HUES48 (cell line): ENCODE measurements around the gene TLK2.
"Not testable (repeated sequence)": the region's sequence is repeated elsewhere in the genome, so short reads cannot be mapped to it uniquely, and the experiment has no call there.

ENCODE experiments used
- H3K27ac ChIP-seq: one replicate; pipeline ENCODE4 v1.7.0; 2013; ENCODE audit warnings: low read depth, low read length, inconsistent platforms
- H3K27me3 ChIP-seq: 2 replicates; pipeline ENCODE4 v1.6.1; 2013; ENCODE audit warnings: mild to moderate bottlenecking, low read length; ENCODE audit not compliant: control insufficient read depth, insufficient read depth
- H3K36me3 ChIP-seq: 2 replicates; pipeline ENCODE4 v1.6.1; 2013; ENCODE audit warnings: low read length; ENCODE audit not compliant: control insufficient read depth, insufficient read depth
- H3K4me1 ChIP-seq: 2 replicates; pipeline ENCODE4 v1.6.1; 2013; ENCODE audit warnings: mild to moderate bottlenecking, low read length; ENCODE audit not compliant: control insufficient read depth, insufficient read depth
- H3K4me3 ChIP-seq: 2 replicates; pipeline ENCODE4 v1.5.1; 2013; ENCODE audit warnings: mild to moderate bottlenecking, low read depth, low read length
- H3K9ac ChIP-seq: 2 replicates; pipeline ENCODE4 v1.6.1; 2013; ENCODE audit warnings: mild to moderate bottlenecking, low read depth, low read length, moderate library complexity
- H3K9me3 ChIP-seq: 2 replicates; pipeline ENCODE4 v1.6.1; 2013; ENCODE audit warnings: low read length; ENCODE audit not compliant: control insufficient read depth, insufficient read depth

Gene TLK2

DNA sequence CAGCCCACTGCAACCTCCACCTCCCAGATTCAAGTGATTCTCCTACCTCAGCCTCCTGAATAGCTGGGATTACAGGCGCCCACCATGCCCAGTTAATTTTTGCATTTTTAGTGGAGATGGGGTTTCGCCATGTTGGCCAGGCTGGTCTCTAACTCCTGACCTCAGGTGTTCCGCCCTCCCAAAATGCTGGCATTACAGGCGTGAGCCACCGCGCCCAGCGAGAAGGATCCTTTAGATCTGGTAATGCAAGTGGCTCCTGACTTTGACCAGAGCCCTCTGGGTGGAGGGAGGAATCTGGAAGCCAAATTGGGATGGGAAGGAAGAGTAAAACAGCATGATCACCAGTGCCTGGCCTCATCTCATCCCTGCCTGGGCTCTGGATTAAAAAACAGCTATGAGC is 13.4 kb upstream of the TLK2 start:
- H3K9me3 ChIP-seq, H3K27ac ChIP-seq, H3K27me3 ChIP-seq, H3K36me3 ChIP-seq, H3K9ac ChIP-seq, H3K4me1 ChIP-seq, H3K4me3 ChIP-seq: not testable (repeated sequence)

DNA sequence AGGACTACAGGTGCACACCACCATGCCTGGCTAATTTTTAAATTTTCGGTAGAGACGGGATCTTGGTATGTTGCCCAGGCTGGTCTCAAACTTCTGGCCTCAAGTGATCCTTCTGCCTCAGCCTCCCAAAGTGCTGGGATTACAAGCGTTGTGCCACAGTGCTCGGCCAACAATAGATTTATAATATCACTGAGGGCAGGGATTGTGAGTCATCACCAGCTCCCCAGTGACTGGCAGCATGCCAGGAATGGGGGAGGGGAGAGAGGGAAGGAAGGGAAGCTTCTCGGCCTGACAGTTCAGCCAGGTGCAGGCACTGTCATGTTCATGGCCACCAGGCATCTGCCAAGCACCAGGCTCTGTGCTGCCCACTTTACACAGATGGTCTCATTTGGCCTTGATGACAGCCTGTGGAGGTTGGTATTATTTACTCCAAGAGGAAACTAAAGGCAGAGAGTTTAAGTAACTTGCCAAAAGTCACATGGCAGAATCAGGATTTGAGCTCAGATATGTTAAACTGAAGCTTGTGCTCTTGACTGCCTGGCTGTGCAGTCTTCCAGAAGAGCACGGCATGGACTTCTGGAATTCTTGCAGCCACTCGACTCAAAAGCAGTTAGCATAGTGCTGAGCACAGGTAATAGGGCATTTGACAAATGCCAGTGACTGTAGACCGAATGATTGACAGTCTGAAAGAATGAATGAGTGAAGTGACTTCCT is 7.8 kb upstream of the TLK2 start:
- not testable (repeated sequence) for H3K27ac ChIP-seq, H3K27me3 ChIP-seq, H3K9me3 ChIP-seq, H3K9ac ChIP-seq, H3K36me3 ChIP-seq, H3K4me3 ChIP-seq, H3K4me1 ChIP-seq

DNA sequence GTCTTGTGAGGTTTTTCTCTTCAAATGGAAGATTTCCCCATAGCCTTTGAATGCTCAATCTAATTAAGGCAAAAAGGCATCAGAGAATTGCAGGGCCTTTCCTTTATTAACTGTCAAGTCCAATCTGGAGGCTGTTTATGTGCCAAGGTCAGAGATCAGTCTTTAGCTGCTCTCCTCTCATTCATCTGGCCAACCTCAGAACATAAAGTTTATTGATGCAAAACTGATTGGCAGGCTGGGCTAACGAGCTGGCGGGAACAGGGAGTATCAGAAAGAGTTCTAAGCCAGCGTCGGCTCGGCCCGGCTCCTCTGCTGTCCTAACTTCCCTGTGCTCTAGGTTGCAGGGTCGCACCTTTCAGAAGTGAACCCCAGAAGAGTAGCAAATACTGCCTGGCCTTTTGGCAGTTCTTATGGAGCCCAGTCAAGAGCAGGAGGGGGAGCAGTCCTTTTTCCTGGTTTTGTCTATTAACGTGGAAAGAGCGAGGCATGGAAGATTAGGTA is 7.2 kb upstream of the TLK2 start:
- not testable (repeated sequence) for H3K4me3 ChIP-seq, H3K9ac ChIP-seq, H3K9me3 ChIP-seq, H3K36me3 ChIP-seq, H3K27me3 ChIP-seq, H3K27ac ChIP-seq, H3K4me1 ChIP-seq

DNA sequence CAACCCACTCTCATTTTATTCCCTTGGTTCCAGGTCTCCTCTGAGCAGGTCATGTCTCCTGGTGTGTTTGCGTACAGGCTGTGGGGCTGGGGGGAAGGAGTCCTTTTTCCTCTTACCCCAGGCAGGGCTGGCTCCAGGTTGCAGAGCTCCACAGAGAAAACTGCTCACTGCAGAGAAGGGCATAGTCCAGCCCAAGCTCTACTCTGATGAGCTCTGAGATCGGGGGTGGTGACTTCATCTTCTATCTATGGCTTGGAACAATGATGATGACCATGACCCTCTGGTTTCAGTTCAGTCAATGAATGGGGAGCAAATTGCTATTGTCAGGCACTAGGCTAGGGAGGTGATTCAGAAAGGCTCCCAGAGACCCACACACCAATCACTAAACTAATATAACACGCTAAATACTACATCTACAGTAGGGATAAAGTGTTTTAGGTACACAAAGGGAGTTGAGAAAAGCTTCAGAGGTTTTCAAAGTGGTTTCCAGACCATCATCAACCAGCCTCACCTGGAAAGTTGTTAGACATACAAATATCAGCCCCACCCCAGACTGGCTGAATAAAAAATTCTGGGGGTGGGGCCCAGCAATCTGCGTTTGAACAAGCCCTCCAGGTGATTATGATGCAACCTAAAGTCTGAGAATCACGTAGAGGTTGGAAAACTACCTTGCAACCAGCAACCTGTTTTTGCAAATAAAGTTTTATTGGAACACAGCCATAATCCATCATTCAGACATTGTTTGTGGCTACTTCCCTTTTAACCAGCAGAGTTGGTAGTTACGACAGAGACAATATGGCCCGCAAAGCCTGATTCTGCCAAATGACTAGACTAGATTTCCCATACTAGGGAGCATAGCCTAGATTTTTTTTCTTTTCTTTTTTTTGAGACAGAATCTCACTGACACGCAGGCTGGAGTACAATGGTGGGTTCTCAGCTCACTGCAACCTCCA is 5.3 kb upstream of the TLK2 start:
- not testable (repeated sequence) for H3K9me3 ChIP-seq, H3K9ac ChIP-seq, H3K36me3 ChIP-seq, H3K4me1 ChIP-seq, H3K4me3 ChIP-seq, H3K27me3 ChIP-seq
- H3K27ac ChIP-seq = peak overlapping the region; percentile 59

DNA sequence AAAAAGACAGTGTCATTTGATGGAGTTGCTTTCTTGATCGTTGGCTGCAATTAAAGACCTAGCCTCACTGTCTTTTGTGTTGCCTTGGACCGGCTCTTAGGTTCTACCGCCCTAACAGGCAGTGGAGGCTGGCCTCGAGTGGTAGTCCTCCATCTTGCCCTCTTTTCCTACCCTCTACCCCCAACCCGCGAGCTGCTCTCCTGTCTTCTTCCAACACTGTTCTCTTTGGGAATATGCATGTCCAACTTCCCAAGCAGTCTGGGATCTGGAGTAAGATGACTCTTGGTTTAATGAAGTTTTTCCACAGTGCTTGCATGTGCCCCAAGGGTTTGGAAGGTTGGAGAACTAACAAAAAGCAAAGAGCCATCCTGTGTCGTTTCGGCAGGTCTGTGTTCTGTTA is 1.5 kb upstream of the TLK2 start:
- peak overlapping the region; percentile 70 for H3K4me3 ChIP-seq
- H3K27me3 ChIP-seq, H3K4me1 ChIP-seq, H3K27ac ChIP-seq, H3K36me3 ChIP-seq, H3K9me3 ChIP-seq, H3K9ac ChIP-seq: not testable (repeated sequence)

DNA sequence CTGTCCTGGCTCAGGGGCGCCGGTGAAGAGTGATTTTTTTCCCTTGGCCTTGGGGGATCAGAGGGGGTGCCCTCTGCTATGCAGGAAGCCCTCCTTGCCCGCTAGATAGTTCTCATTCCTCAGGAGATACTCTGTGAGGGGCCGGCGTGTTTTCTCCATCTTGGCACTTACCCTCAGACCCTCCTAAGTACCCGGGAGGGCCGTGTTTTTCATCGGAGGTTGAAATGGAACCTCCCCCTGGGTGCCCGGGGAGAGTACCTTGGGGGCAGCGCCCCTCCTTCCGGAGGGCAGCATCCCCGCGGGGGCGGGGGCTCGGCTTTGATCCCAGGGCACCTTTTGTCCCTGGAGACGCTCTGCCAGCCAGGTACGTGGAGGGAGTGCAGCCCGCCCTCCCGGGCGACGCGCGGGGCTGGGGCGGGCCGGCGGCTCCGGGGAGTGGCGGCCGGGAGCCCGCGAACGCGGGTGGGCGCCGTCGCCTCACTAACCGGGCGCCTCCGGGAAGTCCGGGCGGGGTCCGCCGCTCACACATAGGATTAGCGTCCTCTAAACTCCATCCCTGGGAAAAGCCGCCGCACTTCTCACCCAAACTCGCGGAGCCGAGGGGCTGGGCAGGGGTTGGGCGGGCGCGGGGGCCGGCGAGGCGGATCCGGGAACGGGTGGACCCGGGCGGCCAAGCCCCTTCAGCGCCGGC is 762 bp upstream of the TLK2 start:
- Histone ChIP-seq H3K27ac (peak overlapping the region; percentile 61), H3K36me3 (peaks cover 12% of the 10 kb centered on the region), H3K4me3 (peak overlapping the region; percentile 70), H3K9ac (peak overlapping the region; percentile 66)
- not testable (repeated sequence) for H3K9me3 ChIP-seq, H3K27me3 ChIP-seq, H3K4me1 ChIP-seq

DNA sequence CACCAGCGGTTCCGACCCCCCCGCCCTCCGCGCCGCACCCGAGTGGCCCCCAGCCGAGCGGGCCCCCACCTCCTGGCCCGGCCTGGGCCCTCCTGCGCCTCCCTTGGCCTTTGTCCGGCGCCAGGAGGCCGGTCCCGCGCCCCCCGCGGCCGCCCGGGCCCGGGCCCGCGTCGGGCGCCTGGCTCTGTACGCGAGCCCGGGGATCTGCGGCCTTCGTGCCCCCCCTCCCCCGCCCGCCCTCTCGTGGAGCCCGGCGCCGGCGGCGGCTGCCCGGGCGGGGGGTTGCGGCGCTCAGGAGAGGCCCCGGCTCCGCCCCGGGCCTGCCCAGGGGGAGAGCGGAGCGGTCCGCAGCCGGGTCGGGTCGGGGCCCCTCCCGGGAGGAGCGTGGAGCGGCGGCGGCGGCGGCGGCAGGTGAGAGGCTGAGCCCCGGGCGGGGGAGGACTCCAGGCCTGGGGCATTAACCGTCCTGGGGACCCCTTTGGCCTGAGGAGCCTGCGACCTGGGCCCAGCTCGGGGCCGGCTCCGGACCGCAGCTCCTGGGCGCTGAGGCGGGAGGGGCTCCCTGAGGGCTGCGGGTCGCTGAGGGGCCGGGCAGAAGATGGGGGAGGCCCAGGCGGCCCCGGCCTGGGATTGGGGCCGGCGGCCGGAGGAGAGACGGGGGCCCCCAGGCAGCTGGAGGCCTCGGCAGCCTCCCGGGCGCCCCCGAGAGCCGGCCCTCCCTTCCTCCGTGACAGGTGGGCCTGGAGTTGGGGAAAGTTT is 434 bp downstream of the TLK2 start:
- H3K9me3 ChIP-seq, H3K4me1 ChIP-seq, H3K27me3 ChIP-seq: not testable (repeated sequence)
- H3K36me3 ChIP-seq = peaks cover 12% of the 10 kb centered on the region
- peak overlapping the region; percentile 78 for H3K4me3 ChIP-seq
- peak overlapping the region; percentile 73 for H3K27ac ChIP-seq
- H3K9ac ChIP-seq = peak overlapping the region; percentile 70

DNA sequence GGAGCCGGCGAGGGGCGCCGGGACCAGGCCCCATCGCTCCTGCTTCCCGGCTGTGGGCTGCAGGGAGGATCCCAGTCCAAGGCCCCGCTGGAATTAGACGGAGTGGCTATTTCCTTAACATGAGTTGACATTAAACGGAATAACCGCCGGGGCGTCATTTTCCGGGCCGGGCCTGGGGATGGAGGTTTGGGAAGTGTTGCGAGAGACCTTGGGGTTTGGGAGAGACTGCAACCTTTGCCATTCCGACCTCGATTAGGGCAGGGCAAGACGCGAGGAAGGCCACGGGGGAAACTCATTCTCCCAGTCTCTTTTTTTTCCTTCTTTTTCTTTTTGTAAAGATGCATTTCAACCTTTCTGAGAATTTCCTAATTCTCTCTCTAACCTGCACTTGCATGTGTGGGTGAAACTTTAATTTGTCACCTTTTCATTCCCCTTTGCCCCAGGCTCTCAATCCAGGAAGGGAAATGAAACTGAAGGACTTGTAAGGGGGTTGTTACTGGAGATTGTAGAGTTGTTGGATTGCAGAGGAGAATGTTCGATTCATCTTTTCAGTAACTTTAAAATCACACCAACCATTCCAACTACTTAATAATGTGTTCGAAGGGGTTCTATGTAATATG is 1.1 kb downstream of the TLK2 start:
- not testable (repeated sequence) for H3K9me3 ChIP-seq, H3K27me3 ChIP-seq, H3K4me1 ChIP-seq
- Histone ChIP-seq H3K9ac (peak overlapping the region; percentile 70), H3K36me3 (peaks cover 12% of the 10 kb centered on the region), H3K4me3 (peak overlapping the region; percentile 78), H3K27ac (peak overlapping the region; percentile 73)

DNA sequence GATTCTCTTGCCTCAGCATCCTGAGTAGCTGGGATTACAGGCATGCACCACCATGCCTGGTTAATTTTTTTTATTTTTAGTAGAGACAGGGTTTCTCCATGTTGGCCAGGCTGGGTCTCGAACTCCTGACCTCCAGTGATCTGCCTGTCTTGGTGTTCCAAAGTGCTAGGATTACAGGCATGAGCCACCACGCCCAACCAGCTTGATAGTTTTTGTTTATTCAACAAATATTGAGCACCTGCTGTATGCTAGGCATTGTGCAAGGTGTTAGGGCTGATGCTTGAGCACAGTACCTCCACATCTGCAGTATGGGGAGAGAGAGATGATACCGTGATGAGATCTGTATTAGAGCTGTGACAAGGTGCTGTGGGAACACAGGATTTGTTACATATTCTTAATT is 3.9 kb downstream of the TLK2 start:
- H3K27me3 ChIP-seq, H3K9me3 ChIP-seq, H3K4me3 ChIP-seq, H3K27ac ChIP-seq, H3K4me1 ChIP-seq, H3K9ac ChIP-seq: not testable (repeated sequence)
- peaks cover 12% of the 10 kb centered on the region for H3K36me3 ChIP-seq

DNA sequence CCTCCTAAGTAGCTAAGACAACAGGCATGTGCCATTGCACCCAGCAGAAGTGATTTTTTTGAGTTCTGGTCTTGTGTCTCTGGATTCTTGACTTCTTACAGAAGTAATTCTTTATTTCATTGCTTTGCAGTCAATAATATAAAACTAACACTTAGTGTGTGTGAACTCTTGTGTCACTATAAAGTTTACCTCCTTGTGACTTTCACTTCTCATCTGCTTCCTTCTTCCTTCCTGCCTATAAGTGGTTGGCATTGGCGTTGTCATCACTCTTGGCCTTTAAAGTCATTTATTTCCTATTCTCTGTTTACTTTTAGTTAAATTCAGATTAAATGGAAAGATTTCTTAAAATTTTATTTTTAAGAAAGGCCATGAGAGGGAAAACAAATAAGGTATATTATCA is 12.4 kb downstream of the TLK2 start:
- H3K9me3 ChIP-seq = not testable (repeated sequence)

More for the DNA sequence above, 12.4 kb downstream of the TLK2 start:
- not testable (repeated sequence) for H3K4me3 ChIP-seq, H3K27me3 ChIP-seq, H3K4me1 ChIP-seq, H3K9ac ChIP-seq, H3K36me3 ChIP-seq, H3K27ac ChIP-seq
